Adipocyte (in vitro differentiated cells): ENCODE measurements around the gene CHST11.
A peak's percentile ranks its signal among the peaks of the same experiment; 100 is the strongest.

Source experiments
- DNase-seq: peaks from one replicate; pipeline ENCODE4 v3.0.0-alpha.2; 2015; ENCODE audit warnings: low read depth
- H3K27me3 ChIP-seq: replicated peaks from 2 replicates; pipeline ENCODE4 v1.7.0; 2013; ENCODE audit warnings: mild to moderate bottlenecking, low read length, moderate library complexity; ENCODE audit not compliant: control insufficient read depth, insufficient read depth
- H3K36me3 ChIP-seq: 2 replicates; pipeline ENCODE4 v1.7.0; 2013; ENCODE audit warnings: low read length, mild to moderate bottlenecking, moderate library complexity; ENCODE audit not compliant: control insufficient read depth, insufficient read depth, severe bottlenecking
- H3K4me1 ChIP-seq: 2 replicates; pipeline ENCODE4 v1.7.0; 2013; ENCODE audit warnings: mild to moderate bottlenecking, low read length, moderate library complexity; ENCODE audit not compliant: control insufficient read depth, insufficient read depth
- H3K4me3 ChIP-seq: 2 replicates; pipeline ENCODE4 v1.7.0; 2013; ENCODE audit warnings: mild to moderate bottlenecking, low read length, moderate library complexity
- H3K9ac ChIP-seq: 2 replicates; pipeline ENCODE4 v1.7.0; 2013; ENCODE audit warnings: mild to moderate bottlenecking, low read length, moderate library complexity
- H3K9me3 ChIP-seq: 2 replicates; pipeline ENCODE4 v1.7.0; 2013; ENCODE audit warnings: mild to moderate bottlenecking, low read length, moderate library complexity; ENCODE audit not compliant: control insufficient read depth

CHST11 gene

GRCh38 chr12:104508752-104509446, 52.2 kb downstream of the CHST11 start:
- Histone ChIP-seq H3K4me3 (no peak overlapping the region), H3K9me3 (no peaks in the 10 kb centered on the region), H3K4me1 (peaks cover 20% of the 10 kb centered on the region), H3K36me3 (no peaks in the 10 kb centered on the region), H3K27me3 (no peaks in the 10 kb centered on the region), H3K9ac (no peak overlapping the region)
- DNase-seq, result no peak

- Histone ChIP-seq H3K9me3 (no peaks in the 10 kb centered on the region), H3K4me3 (no peak overlapping the region), H3K36me3 (no peaks in the 10 kb centered on the region), H3K27me3 (no peaks in the 10 kb centered on the region), H3K4me1 (peaks cover 17% of the 10 kb centered on the region), H3K9ac (peak overlapping the region; percentile 32)
- no peak for DNase-seq
These were observed 53.6 kb downstream of the CHST11 start for GRCh38 chr12:104510145-104510872.

GRCh38 chr12:104510873-104511440, 54.2 kb downstream of the CHST11 start:
- Histone ChIP-seq H3K27me3 (no peaks in the 10 kb centered on the region), H3K9ac (no peak overlapping the region), H3K36me3 (no peaks in the 10 kb centered on the region), H3K4me3 (no peak overlapping the region), H3K4me1 (peaks cover 16% of the 10 kb centered on the region), H3K9me3 (no peaks in the 10 kb centered on the region)
- DNase-seq, result no peak

GRCh38 chr12:104513681-104514080, 56.9 kb downstream of the CHST11 start:
- H3K4me1 ChIP-seq, result peaks cover 16% of the 10 kb centered on the region
- H3K4me3 ChIP-seq, result no peak overlapping the region
- no peak overlapping the region for H3K9ac ChIP-seq
- DNase-seq, result no peak
- no peaks in the 10 kb centered on the region for H3K9me3 ChIP-seq
- H3K36me3 ChIP-seq, result no peaks in the 10 kb centered on the region
- no peaks in the 10 kb centered on the region for H3K27me3 ChIP-seq

- Histone ChIP-seq H3K4me3 (no peak overlapping the region), H3K9ac (no peak overlapping the region), H3K9me3 (no peaks in the 10 kb centered on the region), H3K27me3 (no peaks in the 10 kb centered on the region), H3K4me1 (peaks cover 16% of the 10 kb centered on the region), H3K36me3 (no peaks in the 10 kb centered on the region)
- no peak for DNase-seq
These were observed 57.5 kb downstream of the CHST11 start for GRCh38 chr12:104514092-104514810.

GRCh38 chr12:104515899-104516298, 59.2 kb downstream of the CHST11 start:
- DNase-seq, result no peak
- H3K4me3 ChIP-seq, result no peak overlapping the region
- no peaks in the 10 kb centered on the region for H3K9me3 ChIP-seq

GRCh38 chr12:104516821-104517220, 60.1 kb downstream of the CHST11 start:
- Histone ChIP-seq H3K9me3 (no peaks in the 10 kb centered on the region), H3K4me3 (no peak overlapping the region), H3K4me1 (peaks cover 14% of the 10 kb centered on the region), H3K27me3 (no peaks in the 10 kb centered on the region), H3K36me3 (no peaks in the 10 kb centered on the region), H3K9ac (no peak overlapping the region)
- no peak for DNase-seq

More at GRCh38 chr12:104515899-104516298, 59.2 kb downstream of the CHST11 start:
- Histone ChIP-seq H3K9ac (no peak overlapping the region), H3K27me3 (no peaks in the 10 kb centered on the region), H3K36me3 (no peaks in the 10 kb centered on the region), H3K4me1 (peaks cover 9% of the 10 kb centered on the region)

- Histone ChIP-seq H3K9ac (no peak overlapping the region), H3K9me3 (no peaks in the 10 kb centered on the region), H3K4me3 (no peak overlapping the region), H3K4me1 (peaks cover 25% of the 10 kb centered on the region), H3K27me3 (no peaks in the 10 kb centered on the region), H3K36me3 (no peaks in the 10 kb centered on the region)
- no peak for DNase-seq
These were observed 61.1 kb downstream of the CHST11 start for GRCh38 chr12:104517880-104518279.

- no peaks in the 10 kb centered on the region for H3K36me3 ChIP-seq
- DNase-seq, result no peak
- no peaks in the 10 kb centered on the region for H3K9me3 ChIP-seq
- no peak overlapping the region for H3K4me3 ChIP-seq
- no peak overlapping the region for H3K9ac ChIP-seq
- H3K4me1 ChIP-seq, result peaks cover 40% of the 10 kb centered on the region
- no peaks in the 10 kb centered on the region for H3K27me3 ChIP-seq
These were observed 62.7 kb downstream of the CHST11 start for GRCh38 chr12:104519190-104520019.

GRCh38 chr12:104520242-104520900, 63.6 kb downstream of the CHST11 start:
- Histone ChIP-seq H3K9me3 (no peaks in the 10 kb centered on the region), H3K36me3 (no peaks in the 10 kb centered on the region), H3K4me1 (peaks cover 48% of the 10 kb centered on the region), H3K27me3 (no peaks in the 10 kb centered on the region), H3K9ac (no peak overlapping the region), H3K4me3 (no peak overlapping the region)
- no peak for DNase-seq
